HepG2 (cell line): ENCODE data around the gene RPL31. TPM values are rescaled to one million over a fixed set of nuclear protein-coding genes. Genes with fewer than 3 reads are reported as not detected.
"Not testable (repeated sequence)": the region's sequence is repeated elsewhere in the genome, so short reads cannot be mapped to it uniquely, and the experiment has no call there.

Source experiments
- ATAC-seq: fragments of 200-7000 bp; cut with Tn5 transposase; 3 replicates; pipeline ENCODE4 v1.9.1; 2020; ENCODE audit warnings: mild to moderate bottlenecking, moderate library complexity
- BruUV-seq: library from RNA; stranded (reverse); fragments of 400-500 nt; replicated peaks from 2 replicates; lab custom pipeline; 2021; lab: Mats Ljungman, UMichigan
- CTCF ChIA-PET: fragments of 300-600 bp; formaldehyde crosslinking; extraction: SDS; loops from one replicate; lab custom pipeline; 2021; ENCODE audit warnings: low total read pairs, inconsistent platforms, low intra/inter-chr PET ratio; lab: Yijun Ruan, JAX
- POLR2A ChIA-PET: fragments of 350-600 bp; sonication (Branson Sonifier 250); formaldehyde crosslinking; loops from one replicate; lab custom pipeline; 2020; ENCODE audit warnings: antibody characterized with exemption, inconsistent platforms; lab: Yijun Ruan, JAX
- DNase-seq: peaks from one replicate; pipeline ENCODE4 v3.0.0-alpha.2; 2015; ENCODE audit warnings: low spot score
- FAIRE-seq: peaks from 3 replicates; lab custom pipeline; 2011; peaks lifted over from hg19 to GRCh38; lab: Jason Lieb, UNC
- H2AFZ ChIP-seq: one replicate; pipeline ENCODE4 v1.6.1; 2011; ENCODE audit warnings: low read length, inconsistent platforms
- H3K27ac ChIP-seq: fragments of 300-600 bp; 3 replicates; pipeline ENCODE4 v1.8.0; 2011; ENCODE audit warnings: mixed run types, mild to moderate bottlenecking, mixed read lengths, low read length, inconsistent platforms; ENCODE audit not compliant: insufficient read depth; ENCODE audit errors: extremely low read length
- H3K27me3 ChIP-seq, 2 experiments: fragments of 200-600 bp in 1 of 2; 2 replicates in 1 of 2; 3 replicates in 1 of 2; pipeline versions ENCODE4 v1.6.0 to v1.8.0; 2011; ENCODE audit warnings: low read length in 2 of 2, mild to moderate bottlenecking in 2 of 2, moderate library complexity in 2 of 2, inconsistent platforms in 1 of 2; ENCODE audit not compliant: insufficient read depth in 2 of 2, control insufficient read depth in 1 of 2
- H3K36me3 ChIP-seq, 2 experiments: fragments of 200-600 bp in 1 of 2; replicated peaks in 1 of 2; 2 replicates in 1 of 2; 3 replicates in 1 of 2; pipeline versions ENCODE4 v1.5.1 to v1.8.0; 2011; ENCODE audit warnings: low read length in 2 of 2, inconsistent platforms in 1 of 2; ENCODE audit not compliant: insufficient read depth in 2 of 2, control insufficient read depth in 1 of 2
- H3K4me1 ChIP-seq: 2 replicates; pipeline ENCODE4 v1.5.1; 2012; ENCODE audit warnings: low read length, inconsistent platforms; ENCODE audit not compliant: insufficient read depth
- H3K4me2 ChIP-seq: 2 replicates; pipeline ENCODE4 v1.6.0; 2011; ENCODE audit warnings: low read depth, low read length, inconsistent platforms
- H3K4me3 ChIP-seq, 3 experiments: fragments of 200-600 bp in 1 of 3; sonication (generic), shearing (Covaris generic) in 1 of 3; replicated peaks in 1 of 3; 2 replicates each; pipeline ENCODE4 v1.5.1; 2011 to 2016; ENCODE audit warnings: low read length in 3 of 3, inconsistent platforms in 2 of 3, low read depth in 2 of 3, mild to moderate bottlenecking in 2 of 3, control low read depth in 1 of 3, mixed read lengths in 1 of 3; ENCODE audit not compliant: insufficient read depth in 1 of 3
- H3K79me2 ChIP-seq: one replicate; pipeline ENCODE4 v1.6.1; 2011; ENCODE audit warnings: low read length, inconsistent platforms; ENCODE audit not compliant: insufficient read depth
- H3K9ac ChIP-seq: 2 replicates; pipeline ENCODE4 v1.6.0; 2011; ENCODE audit warnings: mild to moderate bottlenecking, low read depth, low read length, inconsistent platforms; ENCODE audit not compliant: insufficient read depth
- H3K9me3 ChIP-seq: 2 replicates; pipeline ENCODE4 v1.5.1; 2012; ENCODE audit warnings: mild to moderate bottlenecking, low read length
- H4K20me1 ChIP-seq: 2 replicates; pipeline ENCODE4 v1.6.0; 2011; ENCODE audit warnings: inconsistent platforms, mild to moderate bottlenecking, low read length, moderate library complexity; ENCODE audit not compliant: insufficient read depth
- CENPBD1 ChIP-seq: sonication (generic); formaldehyde crosslinking; IDR thresholded peaks from 2 replicates; pipeline ENCODE4 v1.8.0; 2022; ENCODE audit warnings: missing genetic modification reagents, low read depth, mild to moderate bottlenecking, borderline replicate concordance
- GTF3A ChIP-seq: sonication (generic); formaldehyde crosslinking; conservative IDR thresholded peaks from 2 replicates; pipeline ENCODE4 v1.4.0; 2020; ENCODE audit warnings: mild to moderate bottlenecking, missing genetic modification reagents
- MXD4 ChIP-seq: IDR thresholded peaks from 2 replicates; pipeline ENCODE4 v1.6.1; 2016; ENCODE audit warnings: mild to moderate bottlenecking, missing biosample characterization, missing genetic modification reagents
- MYC ChIP-seq: sonication (generic); formaldehyde crosslinking; IDR thresholded peaks from 2 replicates; pipeline ENCODE4 v1.9.0; 2021; ENCODE audit warnings: missing genetic modification reagents, borderline replicate concordance
- NBN ChIP-seq: fragments of 450-650 bp; conservative IDR thresholded peaks from 2 replicates; pipeline ENCODE4 v1.6.1; 2017
- NFE2L2 ChIP-seq: fragments of 150-350 bp; IDR thresholded peaks from 2 replicates; pipeline ENCODE4 v1.6.1; 2014; ENCODE audit warnings: low read length
- PRDM15 ChIP-seq: sonication (generic); formaldehyde crosslinking; IDR thresholded peaks from 2 replicates; pipeline ENCODE4 v1.4.0; 2020; ENCODE audit warnings: missing genetic modification reagents
- RAD21 ChIP-seq: fragments of 450-650 bp; formaldehyde crosslinking; IDR thresholded peaks from 2 replicates; pipeline ENCODE4 v1.5.0; 2020; ENCODE audit warnings: mild to moderate bottlenecking
- TCF7L2 ChIP-seq: IDR thresholded peaks from 2 replicates; pipeline ENCODE4 v1.6.1; 2011; ENCODE audit warnings: mild to moderate bottlenecking, low read depth, low read length, moderate library complexity
- ZFP82 ChIP-seq: sonication (generic); formaldehyde crosslinking; IDR thresholded peaks from 2 replicates; pipeline ENCODE4 v1.5.1; 2020; ENCODE audit warnings: mild to moderate bottlenecking, missing genetic modification reagents, borderline replicate concordance
- ZMYM3 ChIP-seq: sonication (generic); formaldehyde crosslinking; IDR thresholded peaks from 2 replicates; pipeline ENCODE4 v1.5.1; 2020; ENCODE audit warnings: mild to moderate bottlenecking, missing genetic modification reagents
- ZNF75D ChIP-seq: sonication (generic); formaldehyde crosslinking; IDR thresholded peaks from 2 replicates; pipeline ENCODE4 v1.8.1; 2023; ENCODE audit warnings: missing genetic modification reagents, mild to moderate bottlenecking, borderline replicate concordance
- WGBS: methylation state at CpG from one replicate; pipeline ENCODE4 v1.1.6; 2017; ENCODE audit warnings: low lambda C conversion rate; 5-methylcytosine and 5-hydroxymethylcytosine counted together
- in situ Hi-C: cut with HindIII; loops from 2 replicates; pipeline ENCODE4 v1.10.0; 2017; ENCODE audit warnings: low pct_unique_long_range_greater_than_20kb; ENCODE audit not compliant: extremely low pct_ligation_motif_present
- intact Hi-C: fragments of 100-400 bp; cut with micrococcal nuclease; formaldehyde crosslinking; loops from one replicate; pipeline ENCODE4 v1.10.0; 2022; ENCODE audit not compliant: unreplicated experiment
- polyA plus RNA-seq, 8 experiments: library from polyadenylated mRNA; depleted of rRNA in 3 of 8; stranded (reverse) in 7 of 8; unstranded in 1 of 8; fragments of >200 nt; fragmentation: Illumina TruSeq in 4 of 8; extraction: Trizol in 4 of 8; gene quantifications; 2 replicates each; pipeline versions ENCODE4 v1.2.1 to v1.2.3, GENCODE V29; 2011 to 2016; ENCODE audit warnings: low read depth in 4 of 8, missing spikeins in 1 of 8, mixed read lengths in 1 of 8; ENCODE audit not compliant: insufficient read depth in 1 of 8
- total RNA-seq, 5 experiments: library from RNA; depleted of rRNA; stranded (reverse); fragments of >200 nt; fragmentation: Illumina TruSeq; extraction: Trizol; gene quantifications; 2 replicates each; pipeline ENCODE4 v1.2.3, GENCODE V29; 2016; ENCODE audit warnings: low read depth in 1 of 5

Gene RPL31
- total and polyA plus RNA-seq, 2 of the 13 experiments (the other 11 are each of a cell fraction or from before 2014, with no cell fraction given), result 3,331 to 3,582 TPM

GRCh38 chr2:101050886-101051285, 48.8 kb downstream of the RPL31 start:
- BruUV-seq, H3K4me2 ChIP-seq, H3K4me1 ChIP-seq, H3K9ac ChIP-seq, H3K27ac ChIP-seq, H2AFZ ChIP-seq, FAIRE-seq, H4K20me1 ChIP-seq, in situ Hi-C loops, H3K4me3 ChIP-seq, H3K9me3 ChIP-seq, POLR2A ChIA-PET, H3K27me3 ChIP-seq, ATAC-seq, intact Hi-C loops, H3K79me2 ChIP-seq, DNase-seq, CTCF ChIA-PET: not testable (repeated sequence)
- 99% methylated on average over 6 of the region's 6 CpGs for WGBS
- H3K36me3 ChIP-seq, result peaks cover 28 to 86% of the 10 kb centered on the region in 2 experiments
- TF ChIP-seq ZMYM3 (CRISPR knock-in tag), result 0 out of 2 replicates have a peak, but pooled peaks have one; percentile 16

GRCh38 chr2:101052147-101052546, 50.1 kb downstream of the RPL31 start:
- intact Hi-C loops, result no loop called here
- BruUV-seq, result no TSS peak
- Histone ChIP-seq H2AFZ (no peak overlapping the region), H3K4me2 (no peak overlapping the region), H3K4me3 (no peak overlapping the region)
- DNase-seq, result no peak
- WGBS, result 97% methylated on average over 5 of the region's 5 CpGs
- no peak for TF ChIP-seq RAD21 (CRISPR knock-in tag)
- TF ChIP-seq NBN, result no peak
- TF ChIP-seq CENPBD1 (CRISPR knock-in tag), result no peak
- TF ChIP-seq MXD4 (CRISPR knock-in tag), result no peak
- no peak for TF ChIP-seq MYC (CRISPR knock-in tag)
- TF ChIP-seq TCF7L2, result no peak
- TF ChIP-seq GTF3A (CRISPR knock-in tag), result no peak
- no peak for TF ChIP-seq ZFP82
- TF ChIP-seq ZNF75D, result no peak
- TF ChIP-seq PRDM15, result no peak
- TF ChIP-seq NFE2L2, result no peak
- TF ChIP-seq, all 625 proteins: peak for 0
- in situ Hi-C loops, result no loop called here
- Histone ChIP-seq H3K9me3 (no peaks in the 10 kb centered on the region), H3K36me3 (peaks cover 31 to 82% of the 10 kb centered on the region in 2 experiments), H4K20me1 (no peaks in the 10 kb centered on the region), H3K4me1 (peaks cover 6% of the 10 kb centered on the region), H3K79me2 (no peaks in the 10 kb centered on the region), H3K27ac (no peak overlapping the region), H3K27me3 (no peaks in the 10 kb centered on the region), H3K9ac (no peak overlapping the region)
- CTCF ChIA-PET, result no interaction called here
- ATAC-seq (no peak), FAIRE-seq (no peak)
- POLR2A ChIA-PET, result no interaction called here
